ENCODE results near the gene YIPF5.

YIPF5 gene

DNA sequence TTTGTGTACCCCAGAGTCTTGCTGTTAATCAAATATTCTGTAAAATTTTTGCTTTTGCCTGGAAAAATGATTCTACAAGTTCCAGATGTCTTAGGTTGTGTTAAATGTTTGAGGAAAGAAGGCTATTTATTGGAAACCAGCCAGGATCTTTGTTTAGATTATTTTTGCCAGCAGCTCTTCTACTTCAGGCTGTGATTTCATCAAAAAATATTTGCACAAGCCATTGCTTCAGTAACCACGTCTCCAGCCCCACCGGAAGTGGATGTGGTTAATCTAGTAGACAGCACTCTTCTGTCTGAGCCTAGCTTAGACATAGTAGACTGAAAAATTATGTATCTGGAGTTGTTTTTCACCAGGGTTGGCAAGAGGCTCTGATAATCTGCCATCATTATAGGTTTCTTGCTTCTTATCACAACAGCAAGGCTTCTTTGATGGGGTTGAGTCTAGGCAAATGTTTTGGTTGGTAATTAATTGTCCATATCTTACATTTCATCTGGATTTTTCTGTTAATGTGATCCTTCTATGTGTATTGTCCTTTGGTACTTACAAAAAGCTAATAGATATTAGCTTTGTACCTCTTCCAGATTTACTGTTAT, 17.3 kb upstream of the YIPF5 start:
- ATAC-seq: peak; percentile 83
- TF ChIP-seq ZNF70 (CRISPR knock-in tag; IDR thresholded peaks at IDR 0.05): no peak
- peak; percentile 75 for TF ChIP-seq ISL1 (CRISPR knock-in tag; IDR thresholded peaks at IDR 0.05)
- 0 out of 2 replicates have a peak, but pooled peaks have one; percentile 4 for TF ChIP-seq ZNF8 (CRISPR knock-in tag; IDR thresholded peaks at IDR 0.05)

DNA sequence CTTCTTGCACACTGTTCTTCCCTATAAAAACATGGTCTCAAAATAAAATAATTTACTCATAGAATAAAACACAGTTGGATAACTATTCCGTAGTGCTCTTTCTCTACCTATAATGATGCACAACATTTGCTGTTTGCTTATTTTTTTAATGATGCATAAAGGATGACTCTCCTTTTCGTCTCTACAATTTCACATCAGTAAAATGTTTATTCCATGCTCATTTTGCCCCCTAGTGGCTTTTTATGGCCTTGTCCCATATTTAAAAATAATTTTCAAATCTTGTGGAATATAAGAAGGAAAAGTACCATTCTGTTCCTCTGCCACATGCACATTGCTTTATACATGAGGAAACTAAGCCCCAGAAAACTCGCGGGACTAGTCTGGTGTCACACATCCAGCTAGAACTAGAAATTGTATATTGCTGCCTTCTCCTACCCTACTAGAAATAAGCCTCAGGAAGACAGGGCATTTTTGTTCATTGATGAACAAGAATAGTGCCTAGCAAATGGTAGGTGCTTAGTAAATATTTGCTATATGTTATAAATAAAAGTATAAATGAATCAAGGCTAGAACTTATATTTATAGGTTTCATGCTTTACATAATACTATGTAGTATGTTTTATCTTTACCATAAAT, 12.9 kb upstream of the YIPF5 start:
- TF ChIP-seq TCF4 (CRISPR knock-in tag; IDR thresholded peaks at IDR 0.05; ENCODE audit: borderline replicate concordance) (no peak), OSR1 (CRISPR knock-in tag; IDR thresholded peaks at IDR 0.05) (no peak), PPARA (CRISPR knock-in tag; IDR thresholded peaks at IDR 0.05; ENCODE audit: borderline replicate concordance) (no peak), TOX (CRISPR knock-in tag; IDR thresholded peaks at IDR 0.05; ENCODE audit: borderline replicate concordance) (no peak), GLIS3 (CRISPR knock-in tag; IDR thresholded peaks at IDR 0.05) (no peak), ZNF8 (CRISPR knock-in tag; IDR thresholded peaks at IDR 0.05) (no peak), ZFP30 (CRISPR knock-in tag; IDR thresholded peaks at IDR 0.05) (no peak), CSDC2 (CRISPR knock-in tag; IDR thresholded peaks at IDR 0.05) (no peak)
- TF ChIP-seq, protein P1, sequence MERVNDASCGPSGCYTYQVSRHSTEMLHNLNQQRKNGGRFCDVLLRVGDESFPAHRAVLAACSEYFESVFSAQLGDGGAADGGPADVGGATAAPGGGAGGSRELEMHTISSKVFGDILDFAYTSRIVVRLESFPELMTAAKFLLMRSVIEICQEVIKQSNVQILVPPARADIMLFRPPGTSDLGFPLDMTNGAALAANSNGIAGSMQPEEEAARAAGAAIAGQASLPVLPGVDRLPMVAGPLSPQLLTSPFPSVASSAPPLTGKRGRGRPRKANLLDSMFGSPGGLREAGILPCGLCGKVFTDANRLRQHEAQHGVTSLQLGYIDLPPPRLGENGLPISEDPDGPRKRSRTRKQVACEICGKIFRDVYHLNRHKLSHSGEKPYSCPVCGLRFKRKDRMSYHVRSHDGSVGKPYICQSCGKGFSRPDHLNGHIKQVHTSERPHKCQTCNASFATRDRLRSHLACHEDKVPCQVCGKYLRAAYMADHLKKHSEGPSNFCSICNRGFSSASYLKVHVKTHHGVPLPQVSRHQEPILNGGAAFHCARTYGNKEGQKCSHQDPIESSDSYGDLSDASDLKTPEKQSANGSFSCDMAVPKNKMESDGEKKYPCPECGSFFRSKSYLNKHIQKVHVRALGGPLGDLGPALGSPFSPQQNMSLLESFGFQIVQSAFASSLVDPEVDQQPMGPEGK (CRISPR knock-in tag; IDR thresholded peaks at IDR 0.05; ENCODE audit: borderline replicate concordance): no peak
- ATAC-seq: peak; percentile 50; the same call in 2 of the 3 replicates

- TF ChIP-seq TSHZ2 (CRISPR knock-in tag; IDR thresholded peaks at IDR 0.05) (no peak), TCF4 (CRISPR knock-in tag; IDR thresholded peaks at IDR 0.05; ENCODE audit: borderline replicate concordance) (no peak), ZC3H10 (CRISPR knock-in tag; IDR thresholded peaks at IDR 0.05) (no peak), RARB (CRISPR knock-in tag; IDR thresholded peaks at IDR 0.05) (no peak), ISL1 (CRISPR knock-in tag; IDR thresholded peaks at IDR 0.05) (no peak), POU6F1 (CRISPR knock-in tag; IDR thresholded peaks at IDR 0.05; ENCODE audit: borderline replicate concordance, low read depth) (no peak), PPARA (CRISPR knock-in tag; IDR thresholded peaks at IDR 0.05; ENCODE audit: borderline replicate concordance) (no peak), ZFP30 (CRISPR knock-in tag; IDR thresholded peaks at IDR 0.05) (no peak), BACH2 (CRISPR knock-in tag; IDR thresholded peaks at IDR 0.05; ENCODE audit: borderline replicate concordance) (no peak), OSR1 (CRISPR knock-in tag; IDR thresholded peaks at IDR 0.05) (no peak), ZNF565 (CRISPR knock-in tag; conservative IDR thresholded peaks at IDR 0.05; ENCODE audit: low read depth) (no peak), ESRRG (CRISPR knock-in tag; IDR thresholded peaks at IDR 0.05) (no peak), ZNF8 (CRISPR knock-in tag; IDR thresholded peaks at IDR 0.05) (no peak), SNAI2 (CRISPR knock-in tag; IDR thresholded peaks at IDR 0.05) (no peak)
Measured at GRCh38 chr5:144179226-144179625, 8.8 kb upstream of the YIPF5 start.

GRCh38 chr5:144177548-144177947, 7.1 kb upstream of the YIPF5 start:
- ATAC-seq: peak; percentile 71
- no peak for TF ChIP-seq BACH2 (CRISPR knock-in tag; IDR thresholded peaks at IDR 0.05; ENCODE audit: borderline replicate concordance)
- no peak for TF ChIP-seq TCF4 (CRISPR knock-in tag; IDR thresholded peaks at IDR 0.05; ENCODE audit: borderline replicate concordance)
- 0 out of 2 replicates have a peak, but pooled peaks have one; percentile 27 for TF ChIP-seq ISL1 (CRISPR knock-in tag; IDR thresholded peaks at IDR 0.05)
- TF ChIP-seq ZNF70 (CRISPR knock-in tag; IDR thresholded peaks at IDR 0.05): no peak
- TF ChIP-seq TSHZ2 (CRISPR knock-in tag; IDR thresholded peaks at IDR 0.05): no peak
- no peak for TF ChIP-seq PPARA (CRISPR knock-in tag; IDR thresholded peaks at IDR 0.05; ENCODE audit: borderline replicate concordance)
- TF ChIP-seq SNAI2 (CRISPR knock-in tag; IDR thresholded peaks at IDR 0.05): no peak
- TF ChIP-seq ZNF565 (CRISPR knock-in tag; conservative IDR thresholded peaks at IDR 0.05; ENCODE audit: low read depth): no peak
- TF ChIP-seq OSR1 (CRISPR knock-in tag; IDR thresholded peaks at IDR 0.05): no peak
- TF ChIP-seq ARNTL (CRISPR knock-in tag; IDR thresholded peaks at IDR 0.05; ENCODE audit: borderline replicate concordance, low read depth): no peak
- TF ChIP-seq ZNF8 (CRISPR knock-in tag; IDR thresholded peaks at IDR 0.05): no peak
- TF ChIP-seq CREB5 (CRISPR knock-in tag; IDR thresholded peaks at IDR 0.05; ENCODE audit: low read depth): peak; percentile 17; the same call in 1 of the 2 replicates
- TF ChIP-seq ZFP3 (CRISPR knock-in tag; IDR thresholded peaks at IDR 0.05): no peak
- no peak for TF ChIP-seq CSDC2 (CRISPR knock-in tag; IDR thresholded peaks at IDR 0.05)

More at GRCh38 chr5:144179226-144179625, 8.8 kb upstream of the YIPF5 start:
- no peak for ATAC-seq
